ENCODE measurements around the gene ARHGAP10.

ARHGAP10 gene

GRCh38 chr4:148064451-148064850 is 332.6 kb downstream of the ARHGAP10 start:
- Histone ChIP-seq H3K23ac (ENCODE audit: low read length in 2 of 2) (no peak overlapping the region), H4K91ac (ENCODE audit: low read length) (no peak overlapping the region), H3K27me3 (ENCODE audit: control insufficient read depth in 1 of 2, insufficient read depth in 1 of 2, low read length in 2 of 2) (no peaks in the 10 kb centered on the region), H2BK15ac (ENCODE audit: low read depth, poor library complexity, severe bottlenecking) (no peak overlapping the region), H2BK120ac (ENCODE audit: low read depth, low read length) (no peak overlapping the region), H3K4me3 (ENCODE audit: insufficient read depth in 1 of 2, low read depth in 1 of 2, low read length in 2 of 2) (no peak overlapping the region), H3K14ac (ENCODE audit: low read length in 2 of 2) (no peak overlapping the region), H2AFZ (ENCODE audit: low read depth, low read length) (no peak overlapping the region), H3K79me1 (replicated peaks; ENCODE audit: low read length, poor library complexity, severe bottlenecking) (peaks cover 50% of the 10 kb centered on the region), H3K9ac (ENCODE audit: low read length) (peak overlapping the region; percentile 27), H3K4me1 (ENCODE audit: control insufficient read depth, insufficient read depth, low read depth, low read length) (peaks cover 14% of the 10 kb centered on the region), H3K27ac (ENCODE audit: low read length, poor library complexity, severe bottlenecking) (no peak overlapping the region), H3K4ac (ENCODE audit: low read depth in 1 of 2, low read length in 2 of 2) (no peak overlapping the region), H3K4me2 (ENCODE audit: low read length, poor library complexity, severe bottlenecking) (no peak overlapping the region), H2BK5ac (ENCODE audit: low read depth, low read length, poor library complexity, severe bottlenecking) (no peak overlapping the region), H2AK5ac (ENCODE audit: low read length, severe bottlenecking) (no peak overlapping the region), H3K36me3 (ENCODE audit: control insufficient read depth in 1 of 2, insufficient read depth in 2 of 2, low read depth in 1 of 2, low read length in 2 of 2) (peaks cover 18 to 62% of the 10 kb centered on the region in 2 experiments), H3K9me3 (ENCODE audit: control insufficient read depth, low read length) (no peaks in the 10 kb centered on the region), H2BK12ac (ENCODE audit: low read length in 2 of 2) (no peak overlapping the region), H3K18ac (ENCODE audit: low read depth in 1 of 2, low read length in 2 of 2) (peak overlapping the region in 1 of 2 experiments; percentile 11), H4K8ac (ENCODE audit: low read length) (no peak overlapping the region)
- DNase-seq, result no peak
- WGBS, result 97% methylated on average over 9 of the region's 9 CpGs

- Histone ChIP-seq H3K23ac (ENCODE audit: low read length in 2 of 2) (no peak overlapping the region), H3K27ac (ENCODE audit: low read length, poor library complexity, severe bottlenecking) (no peak overlapping the region), H3K4me1 (ENCODE audit: control insufficient read depth, insufficient read depth, low read depth, low read length) (peaks cover 14% of the 10 kb centered on the region), H3K4me2 (ENCODE audit: low read length, poor library complexity, severe bottlenecking) (no peak overlapping the region), H3K27me3 (ENCODE audit: control insufficient read depth in 1 of 2, insufficient read depth in 1 of 2, low read length in 2 of 2) (no peaks in the 10 kb centered on the region), H3K9ac (ENCODE audit: low read length) (peak overlapping the region; percentile 27), H3K4ac (ENCODE audit: low read depth in 1 of 2, low read length in 2 of 2) (no peak overlapping the region), H2BK120ac (ENCODE audit: low read depth, low read length) (no peak overlapping the region), H2AK5ac (ENCODE audit: low read length, severe bottlenecking) (no peak overlapping the region), H4K91ac (ENCODE audit: low read length) (no peak overlapping the region), H3K4me3 (ENCODE audit: insufficient read depth in 1 of 2, low read depth in 1 of 2, low read length in 2 of 2) (no peak overlapping the region), H2BK5ac (ENCODE audit: low read depth, low read length, poor library complexity, severe bottlenecking) (no peak overlapping the region), H2BK15ac (ENCODE audit: low read depth, poor library complexity, severe bottlenecking) (no peak overlapping the region), H3K9me3 (ENCODE audit: control insufficient read depth, low read length) (no peaks in the 10 kb centered on the region), H2AFZ (ENCODE audit: low read depth, low read length) (no peak overlapping the region), H3K36me3 (ENCODE audit: control insufficient read depth in 1 of 2, insufficient read depth in 2 of 2, low read depth in 1 of 2, low read length in 2 of 2) (peaks cover 18 to 62% of the 10 kb centered on the region in 2 experiments), H3K18ac (ENCODE audit: low read depth in 1 of 2, low read length in 2 of 2) (no peak overlapping the region), H4K8ac (ENCODE audit: low read length) (no peak overlapping the region), H3K79me1 (replicated peaks; ENCODE audit: low read length, poor library complexity, severe bottlenecking) (peaks cover 49% of the 10 kb centered on the region), H2BK12ac (ENCODE audit: low read length in 2 of 2) (no peak overlapping the region), H3K14ac (ENCODE audit: low read length in 2 of 2) (no peak overlapping the region)
- WGBS, result 74% methylated on average over 3 of the region's 5 CpGs
- DNase-seq, result peak; percentile 87
These were observed 333.2 kb downstream of the ARHGAP10 start for GRCh38 chr4:148065075-148065474.

- Histone ChIP-seq H3K9ac (ENCODE audit: low read length) (no peak overlapping the region), H3K4ac (ENCODE audit: low read depth in 1 of 2, low read length in 2 of 2) (no peak overlapping the region), H3K4me1 (ENCODE audit: control insufficient read depth, insufficient read depth, low read depth, low read length) (peaks cover 13% of the 10 kb centered on the region), H3K4me3 (ENCODE audit: insufficient read depth in 1 of 2, low read depth in 1 of 2, low read length in 2 of 2) (no peak overlapping the region), H2BK5ac (ENCODE audit: low read depth, low read length, poor library complexity, severe bottlenecking) (no peak overlapping the region), H3K14ac (ENCODE audit: low read length in 2 of 2) (no peak overlapping the region), H2BK120ac (ENCODE audit: low read depth, low read length) (no peak overlapping the region), H2BK12ac (ENCODE audit: low read length in 2 of 2) (no peak overlapping the region), H2BK15ac (ENCODE audit: low read depth, poor library complexity, severe bottlenecking) (no peak overlapping the region), H3K79me1 (replicated peaks; ENCODE audit: low read length, poor library complexity, severe bottlenecking) (peaks cover 43% of the 10 kb centered on the region), H4K91ac (ENCODE audit: low read length) (no peak overlapping the region), H2AFZ (ENCODE audit: low read depth, low read length) (no peak overlapping the region), H3K4me2 (ENCODE audit: low read length, poor library complexity, severe bottlenecking) (no peak overlapping the region), H3K23ac (ENCODE audit: low read length in 2 of 2) (no peak overlapping the region), H3K27me3 (ENCODE audit: control insufficient read depth in 1 of 2, insufficient read depth in 1 of 2, low read length in 2 of 2) (no peaks in the 10 kb centered on the region), H3K27ac (ENCODE audit: low read length, poor library complexity, severe bottlenecking) (no peak overlapping the region), H3K9me3 (ENCODE audit: control insufficient read depth, low read length) (no peaks in the 10 kb centered on the region), H3K36me3 (ENCODE audit: control insufficient read depth in 1 of 2, insufficient read depth in 2 of 2, low read depth in 1 of 2, low read length in 2 of 2) (peaks cover 24 to 66% of the 10 kb centered on the region in 2 experiments), H3K18ac (ENCODE audit: low read depth in 1 of 2, low read length in 2 of 2) (peak overlapping the region in 1 of 2 experiments; percentile 28), H2AK5ac (ENCODE audit: low read length, severe bottlenecking) (no peak overlapping the region), H4K8ac (ENCODE audit: low read length) (no peak overlapping the region)
- 87% methylated on average over 5 of the region's 6 CpGs for WGBS
- DNase-seq, result peak; percentile 28
These were observed 335.5 kb downstream of the ARHGAP10 start for GRCh38 chr4:148067301-148067916.

GRCh38 chr4:148068065-148068911 is 336.4 kb downstream of the ARHGAP10 start:
- Histone ChIP-seq H2BK15ac (ENCODE audit: low read depth, poor library complexity, severe bottlenecking) (no peak overlapping the region), H3K23ac (ENCODE audit: low read length in 2 of 2) (no peak overlapping the region), H3K18ac (ENCODE audit: low read depth in 1 of 2, low read length in 2 of 2) (peak overlapping the region in 1 of 2 experiments; percentile 34), H3K9ac (ENCODE audit: low read length) (no peak overlapping the region), H3K36me3 (ENCODE audit: control insufficient read depth in 1 of 2, insufficient read depth in 2 of 2, low read depth in 1 of 2, low read length in 2 of 2) (peaks cover 27 to 66% of the 10 kb centered on the region in 2 experiments), H3K27me3 (ENCODE audit: control insufficient read depth in 1 of 2, insufficient read depth in 1 of 2, low read length in 2 of 2) (no peaks in the 10 kb centered on the region), H3K79me1 (replicated peaks; ENCODE audit: low read length, poor library complexity, severe bottlenecking) (peaks cover 41% of the 10 kb centered on the region), H3K14ac (ENCODE audit: low read length in 2 of 2) (no peak overlapping the region), H3K4me3 (ENCODE audit: insufficient read depth in 1 of 2, low read depth in 1 of 2, low read length in 2 of 2) (no peak overlapping the region), H3K9me3 (ENCODE audit: control insufficient read depth, low read length) (no peaks in the 10 kb centered on the region), H2BK5ac (ENCODE audit: low read depth, low read length, poor library complexity, severe bottlenecking) (no peak overlapping the region), H2AFZ (ENCODE audit: low read depth, low read length) (no peak overlapping the region), H4K8ac (ENCODE audit: low read length) (no peak overlapping the region), H2BK12ac (ENCODE audit: low read length in 2 of 2) (no peak overlapping the region), H2AK5ac (ENCODE audit: low read length, severe bottlenecking) (no peak overlapping the region), H3K4me1 (ENCODE audit: control insufficient read depth, insufficient read depth, low read depth, low read length) (peaks cover 11% of the 10 kb centered on the region), H3K27ac (ENCODE audit: low read length, poor library complexity, severe bottlenecking) (no peak overlapping the region), H4K91ac (ENCODE audit: low read length) (peak overlapping the region; percentile 25), H3K4me2 (ENCODE audit: low read length, poor library complexity, severe bottlenecking) (no peak overlapping the region), H2BK120ac (ENCODE audit: low read depth, low read length) (no peak overlapping the region), H3K4ac (ENCODE audit: low read depth in 1 of 2, low read length in 2 of 2) (no peak overlapping the region)
- WGBS, result 78% methylated on average over 13 of the region's 13 CpGs
- DNase-seq, result no peak

All from mesenchymal stem cell (in vitro differentiated cells and primary cell).